HepG2 (cell line): Measurements from ENCODE around the gene CEP78. TPM values are rescaled to one million over a fixed set of nuclear protein-coding genes. Genes with fewer than 3 reads are reported as not detected.

Experiments
- ATAC-seq: fragments of 200-7000 bp; cut with Tn5 transposase; 3 replicates; pipeline ENCODE4 v1.9.1; 2020; ENCODE audit warnings: mild to moderate bottlenecking, moderate library complexity
- BruUV-seq: library from RNA; stranded (reverse); fragments of 400-500 nt; replicated peaks from 2 replicates; lab custom pipeline; 2021; lab: Mats Ljungman, UMichigan
- CTCF ChIA-PET: fragments of 300-600 bp; formaldehyde crosslinking; extraction: SDS; loops from one replicate; lab custom pipeline; 2021; ENCODE audit warnings: low total read pairs, inconsistent platforms, low intra/inter-chr PET ratio; lab: Yijun Ruan, JAX
- POLR2A ChIA-PET: fragments of 350-600 bp; sonication (Branson Sonifier 250); formaldehyde crosslinking; loops from one replicate; lab custom pipeline; 2020; ENCODE audit warnings: antibody characterized with exemption, inconsistent platforms; lab: Yijun Ruan, JAX
- DNase-seq: peaks from one replicate; pipeline ENCODE4 v3.0.0-alpha.2; 2015; ENCODE audit warnings: low spot score
- FAIRE-seq: peaks from 3 replicates; lab custom pipeline; 2011; peaks lifted over from hg19 to GRCh38; lab: Jason Lieb, UNC
- H2AFZ ChIP-seq: one replicate; pipeline ENCODE4 v1.6.1; 2011; ENCODE audit warnings: low read length, inconsistent platforms
- H3K27ac ChIP-seq: fragments of 300-600 bp; 3 replicates; pipeline ENCODE4 v1.8.0; 2011; ENCODE audit warnings: mixed run types, mild to moderate bottlenecking, mixed read lengths, low read length, inconsistent platforms; ENCODE audit not compliant: insufficient read depth; ENCODE audit errors: extremely low read length
- H3K27me3 ChIP-seq, 2 experiments: fragments of 200-600 bp in 1 of 2; 2 replicates in 1 of 2; 3 replicates in 1 of 2; pipeline versions ENCODE4 v1.6.0 to v1.8.0; 2011; ENCODE audit warnings: low read length in 2 of 2, mild to moderate bottlenecking in 2 of 2, moderate library complexity in 2 of 2, inconsistent platforms in 1 of 2; ENCODE audit not compliant: insufficient read depth in 2 of 2, control insufficient read depth in 1 of 2
- H3K36me3 ChIP-seq, 2 experiments: fragments of 200-600 bp in 1 of 2; replicated peaks in 1 of 2; 2 replicates in 1 of 2; 3 replicates in 1 of 2; pipeline versions ENCODE4 v1.5.1 to v1.8.0; 2011; ENCODE audit warnings: low read length in 2 of 2, inconsistent platforms in 1 of 2; ENCODE audit not compliant: insufficient read depth in 2 of 2, control insufficient read depth in 1 of 2
- H3K4me1 ChIP-seq: 2 replicates; pipeline ENCODE4 v1.5.1; 2012; ENCODE audit warnings: low read length, inconsistent platforms; ENCODE audit not compliant: insufficient read depth
- H3K4me2 ChIP-seq: 2 replicates; pipeline ENCODE4 v1.6.0; 2011; ENCODE audit warnings: low read depth, low read length, inconsistent platforms
- H3K4me3 ChIP-seq, 3 experiments: fragments of 200-600 bp in 1 of 3; sonication (generic), shearing (Covaris generic) in 1 of 3; replicated peaks in 1 of 3; 2 replicates each; pipeline ENCODE4 v1.5.1; 2011 to 2016; ENCODE audit warnings: low read length in 3 of 3, inconsistent platforms in 2 of 3, low read depth in 2 of 3, mild to moderate bottlenecking in 2 of 3, control low read depth in 1 of 3, mixed read lengths in 1 of 3; ENCODE audit not compliant: insufficient read depth in 1 of 3
- H3K79me2 ChIP-seq: one replicate; pipeline ENCODE4 v1.6.1; 2011; ENCODE audit warnings: low read length, inconsistent platforms; ENCODE audit not compliant: insufficient read depth
- H3K9ac ChIP-seq: 2 replicates; pipeline ENCODE4 v1.6.0; 2011; ENCODE audit warnings: mild to moderate bottlenecking, low read depth, low read length, inconsistent platforms; ENCODE audit not compliant: insufficient read depth
- H3K9me3 ChIP-seq: 2 replicates; pipeline ENCODE4 v1.5.1; 2012; ENCODE audit warnings: mild to moderate bottlenecking, low read length
- H4K20me1 ChIP-seq: 2 replicates; pipeline ENCODE4 v1.6.0; 2011; ENCODE audit warnings: inconsistent platforms, mild to moderate bottlenecking, low read length, moderate library complexity; ENCODE audit not compliant: insufficient read depth
- EED ChIP-seq: sonication (generic); formaldehyde crosslinking; IDR thresholded peaks from 2 replicates; pipeline ENCODE4 v1.5.0; 2020; ENCODE audit warnings: mild to moderate bottlenecking, missing genetic modification reagents
- PRDM4 ChIP-seq: sonication (generic); formaldehyde crosslinking; IDR thresholded peaks from 2 replicates; pipeline ENCODE4 v1.9.0; 2021; ENCODE audit warnings: missing genetic modification reagents, borderline replicate concordance
- RARA ChIP-seq: IDR thresholded peaks from 2 replicates; pipeline ENCODE4 v1.6.1; 2016; ENCODE audit warnings: missing genetic modification reagents, missing compliant biosample characterization
- ZNF33B ChIP-seq: sonication (generic); formaldehyde crosslinking; IDR thresholded peaks from 2 replicates; pipeline ENCODE4 v1.5.1; 2020; ENCODE audit warnings: mild to moderate bottlenecking, missing genetic modification reagents
- ZNF646 ChIP-seq: sonication (generic); formaldehyde crosslinking; IDR thresholded peaks from 2 replicates; pipeline ENCODE4 v1.9.0; 2021; ENCODE audit warnings: mild to moderate bottlenecking, missing genetic modification reagents
- in situ Hi-C: cut with HindIII; loops from 2 replicates; pipeline ENCODE4 v1.10.0; 2017; ENCODE audit warnings: low pct_unique_long_range_greater_than_20kb; ENCODE audit not compliant: extremely low pct_ligation_motif_present
- intact Hi-C: fragments of 100-400 bp; cut with micrococcal nuclease; formaldehyde crosslinking; loops from one replicate; pipeline ENCODE4 v1.10.0; 2022; ENCODE audit not compliant: unreplicated experiment
- polyA plus RNA-seq, 8 experiments: library from polyadenylated mRNA; depleted of rRNA in 3 of 8; stranded (reverse) in 7 of 8; unstranded in 1 of 8; fragments of >200 nt; fragmentation: Illumina TruSeq in 4 of 8; extraction: Trizol in 4 of 8; gene quantifications; 2 replicates each; pipeline versions ENCODE4 v1.2.1 to v1.2.3, GENCODE V29; 2011 to 2016; ENCODE audit warnings: low read depth in 4 of 8, missing spikeins in 1 of 8, mixed read lengths in 1 of 8; ENCODE audit not compliant: insufficient read depth in 1 of 8
- total RNA-seq, 5 experiments: library from RNA; depleted of rRNA; stranded (reverse); fragments of >200 nt; fragmentation: Illumina TruSeq; extraction: Trizol; gene quantifications; 2 replicates each; pipeline ENCODE4 v1.2.3, GENCODE V29; 2016; ENCODE audit warnings: low read depth in 1 of 5
- TF ChIP-seq, protein P1 (sequence below): sonication (generic); formaldehyde crosslinking; IDR thresholded peaks from 2 replicates; pipeline ENCODE4 v1.4.0; 2020; ENCODE audit warnings: missing genetic modification reagents, borderline replicate concordance

Gene CEP78
- total and polyA plus RNA-seq, 2 of the 13 experiments (the other 11 are each of a cell fraction or from before 2014, with no cell fraction given), result 5.1 to 30.8 TPM

GRCh38 chr9:78272307-78272706 is 36.4 kb downstream of the CEP78 start:
- BruUV-seq, result no TSS peak
- ChIA-PET CTCF (no interaction called here), POLR2A (interaction anchor here (2.9 kb wide), 1 partner anchor 24 kb away, joined by 19 read pairs; the partner anchor contains the start of gene PSAT1)
- no peaks in the 10 kb centered on the region for H3K27me3 ChIP-seq
- no peak overlapping the region for H3K4me2 ChIP-seq
- H4K20me1 ChIP-seq, result no peaks in the 10 kb centered on the region
- H3K4me1 ChIP-seq, result peaks cover 1% of the 10 kb centered on the region
- no peak for DNase-seq
- peaks cover 6 to 15% of the 10 kb centered on the region in 2 experiments; a peak in 2 of 5 replicates for H3K36me3 ChIP-seq
- no peak overlapping the region for H3K27ac ChIP-seq
- FAIRE-seq, result no peak
- no peak overlapping the region for H2AFZ ChIP-seq
- ATAC-seq, result no peak
- intact Hi-C loops, result no loop called here
- H3K79me2 ChIP-seq, result no peaks in the 10 kb centered on the region
- no peak overlapping the region for H3K9ac ChIP-seq
- H3K9me3 ChIP-seq, result no peaks in the 10 kb centered on the region
- no peak for TF ChIP-seq ZNF646 (CRISPR knock-in tag)
- TF ChIP-seq, protein P1, sequence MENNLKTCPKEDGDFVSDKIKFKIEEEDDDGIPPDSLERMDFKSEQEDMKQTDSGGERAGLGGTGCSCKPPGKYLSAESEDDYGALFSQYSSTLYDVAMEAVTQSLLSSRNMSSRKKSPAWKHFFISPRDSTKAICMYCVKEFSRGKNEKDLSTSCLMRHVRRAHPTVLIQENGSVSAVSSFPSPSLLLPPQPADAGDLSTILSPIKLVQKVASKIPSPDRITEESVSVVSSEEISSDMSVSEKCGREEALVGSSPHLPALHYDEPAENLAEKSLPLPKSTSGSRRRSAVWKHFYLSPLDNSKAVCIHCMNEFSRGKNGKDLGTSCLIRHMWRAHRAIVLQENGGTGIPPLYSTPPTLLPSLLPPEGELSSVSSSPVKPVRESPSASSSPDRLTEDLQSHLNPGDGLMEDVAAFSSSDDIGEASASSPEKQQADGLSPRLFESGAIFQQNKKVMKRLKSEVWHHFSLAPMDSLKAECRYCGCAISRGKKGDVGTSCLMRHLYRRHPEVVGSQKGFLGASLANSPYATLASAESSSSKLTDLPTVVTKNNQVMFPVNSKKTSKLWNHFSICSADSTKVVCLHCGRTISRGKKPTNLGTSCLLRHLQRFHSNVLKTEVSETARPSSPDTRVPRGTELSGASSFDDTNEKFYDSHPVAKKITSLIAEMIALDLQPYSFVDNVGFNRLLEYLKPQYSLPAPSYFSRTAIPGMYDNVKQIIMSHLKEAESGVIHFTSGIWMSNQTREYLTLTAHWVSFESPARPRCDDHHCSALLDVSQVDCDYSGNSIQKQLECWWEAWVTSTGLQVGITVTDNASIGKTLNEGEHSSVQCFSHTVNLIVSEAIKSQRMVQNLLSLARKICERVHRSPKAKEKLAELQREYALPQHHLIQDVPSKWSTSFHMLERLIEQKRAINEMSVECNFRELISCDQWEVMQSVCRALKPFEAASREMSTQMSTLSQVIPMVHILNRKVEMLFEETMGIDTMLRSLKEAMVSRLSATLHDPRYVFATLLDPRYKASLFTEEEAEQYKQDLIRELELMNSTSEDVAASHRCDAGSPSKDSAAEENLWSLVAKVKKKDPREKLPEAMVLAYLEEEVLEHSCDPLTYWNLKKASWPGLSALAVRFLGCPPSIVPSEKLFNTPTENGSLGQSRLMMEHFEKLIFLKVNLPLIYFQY (CRISPR knock-in tag), result no peak
- no peak for TF ChIP-seq PRDM4 (CRISPR knock-in tag)
- no peak for TF ChIP-seq ZNF33B (CRISPR knock-in tag)
- TF ChIP-seq RARA (CRISPR knock-in tag), result no peak
- no peak for TF ChIP-seq EED
- in situ Hi-C loops, result no loop called here
- H3K4me3 ChIP-seq, result no peak overlapping the region
